ENCODE results near the gene RGMA.

Gene RGMA

GRCh38 chr15:93067649-93068085 is 21.3 kb downstream of the RGMA start:
- H3K4me3 ChIP-seq (IDR thresholded peaks at IDR 0.05; ENCODE audit: insufficient read depth, low read depth, low read length) = no peak overlapping the region
- H4K20me1 ChIP-seq (ENCODE audit: insufficient read depth) = no peaks in the 10 kb centered on the region
- H3K79me2 ChIP-seq (ENCODE audit: insufficient read depth, low read depth) = no peaks in the 10 kb centered on the region
- no peaks in the 10 kb centered on the region for H3K36me3 ChIP-seq (ENCODE audit: insufficient read depth)
- H3K4me1 ChIP-seq (ENCODE audit: low read depth, poor library complexity, severe bottlenecking) = no peaks in the 10 kb centered on the region
- H3K27ac ChIP-seq = no peak overlapping the region
- H3K4me2 ChIP-seq = no peak overlapping the region
- TF ChIP-seq CTCF (conservative IDR thresholded peaks at IDR 0.05; ENCODE audit: low read depth, low read length) = no peak
- no peak overlapping the region for H2AFZ ChIP-seq (ENCODE audit: low read depth)
- H3K27me3 ChIP-seq (ENCODE audit: insufficient read depth, low read depth) = peaks cover 4% of the 10 kb centered on the region; the same call in 1 of the 2 replicates
- no peak overlapping the region for H3K9ac ChIP-seq

GRCh38 chr15:93066834-93067648 is 22.0 kb downstream of the RGMA start:
- Histone ChIP-seq H3K9ac (no peak overlapping the region), H2AFZ (ENCODE audit: low read depth) (no peak overlapping the region), H3K36me3 (ENCODE audit: insufficient read depth) (no peaks in the 10 kb centered on the region), H3K27me3 (ENCODE audit: insufficient read depth, low read depth) (peaks cover 4% of the 10 kb centered on the region; the same call in 1 of the 2 replicates), H3K4me3 (IDR thresholded peaks at IDR 0.05; ENCODE audit: insufficient read depth, low read depth, low read length) (no peak overlapping the region), H3K4me2 (no peak overlapping the region), H3K79me2 (ENCODE audit: insufficient read depth, low read depth) (no peaks in the 10 kb centered on the region), H4K20me1 (ENCODE audit: insufficient read depth) (no peaks in the 10 kb centered on the region), H3K4me1 (ENCODE audit: low read depth, poor library complexity, severe bottlenecking) (no peaks in the 10 kb centered on the region), H3K27ac (no peak overlapping the region)
- no peak for TF ChIP-seq CTCF (conservative IDR thresholded peaks at IDR 0.05; ENCODE audit: low read depth, low read length)

GRCh38 chr15:93066224-93066681 is 22.8 kb downstream of the RGMA start:
- Histone ChIP-seq H3K4me3 (IDR thresholded peaks at IDR 0.05; ENCODE audit: insufficient read depth, low read depth, low read length) (no peak overlapping the region), H4K20me1 (ENCODE audit: insufficient read depth) (no peaks in the 10 kb centered on the region), H3K27me3 (ENCODE audit: insufficient read depth, low read depth) (no peaks in the 10 kb centered on the region), H2AFZ (ENCODE audit: low read depth) (no peak overlapping the region), H3K9ac (no peak overlapping the region), H3K4me1 (ENCODE audit: low read depth, poor library complexity, severe bottlenecking) (peaks cover 5% of the 10 kb centered on the region), H3K27ac (no peak overlapping the region), H3K36me3 (ENCODE audit: insufficient read depth) (no peaks in the 10 kb centered on the region), H3K79me2 (ENCODE audit: insufficient read depth, low read depth) (no peaks in the 10 kb centered on the region), H3K4me2 (no peak overlapping the region)
- TF ChIP-seq CTCF (conservative IDR thresholded peaks at IDR 0.05; ENCODE audit: low read depth, low read length) = no peak

GRCh38 chr15:93065641-93066045 is 23.4 kb downstream of the RGMA start:
- Histone ChIP-seq H4K20me1 (ENCODE audit: insufficient read depth) (no peaks in the 10 kb centered on the region), H3K9ac (no peak overlapping the region), H3K79me2 (ENCODE audit: insufficient read depth, low read depth) (no peaks in the 10 kb centered on the region), H3K27me3 (ENCODE audit: insufficient read depth, low read depth) (no peaks in the 10 kb centered on the region), H3K27ac (no peak overlapping the region), H3K36me3 (ENCODE audit: insufficient read depth) (no peaks in the 10 kb centered on the region), H3K4me3 (IDR thresholded peaks at IDR 0.05; ENCODE audit: insufficient read depth, low read depth, low read length) (no peak overlapping the region), H2AFZ (ENCODE audit: low read depth) (no peak overlapping the region), H3K4me1 (ENCODE audit: low read depth, poor library complexity, severe bottlenecking) (peaks cover 6% of the 10 kb centered on the region), H3K4me2 (no peak overlapping the region)
- no peak for TF ChIP-seq CTCF (conservative IDR thresholded peaks at IDR 0.05; ENCODE audit: low read depth, low read length)
